Measurements from ENCODE around the gene MORC1. TPM values are rescaled to one million over a fixed set of nuclear protein-coding genes. Genes with fewer than 3 reads are reported as not detected.

Gene MORC1
- total and polyA plus RNA-seq, 7 donors = not detected

- ATAC-seq (no peak), DNase-seq (no peak)
- H3K36me3 ChIP-seq (ENCODE audit: insufficient read depth in 1 of 2, low read depth in 1 of 2) = no peaks in the 10 kb centered on the region
- no peaks in the 10 kb centered on the region for H3K4me1 ChIP-seq
- no peak overlapping the region for H3K4me3 ChIP-seq
- no peaks in the 10 kb centered on the region for H3K9me3 ChIP-seq
- no peaks in the 10 kb centered on the region for H3K27me3 ChIP-seq (ENCODE audit: insufficient read depth in 3 of 3, low read length in 2 of 3)
- TF ChIP-seq CTCF (IDR thresholded peaks at IDR 0.05) = no peak
- H3K27ac ChIP-seq = no peak overlapping the region
- intact Hi-C loops (cut with DNase I) = no loop called here
- 88 to 90% (median 89%) methylated on average over 3 of the region's 3 CpGs for WGBS, 3 donors
Measured at GRCh38 chr3:108966773-108967172, 151.2 kb downstream of the MORC1 start.

- no peaks in the 10 kb centered on the region for H3K36me3 ChIP-seq (ENCODE audit: insufficient read depth in 1 of 2, low read depth in 1 of 2)
- no peak for ATAC-seq
Measured at GRCh38 chr3:108959017-108959416, 158.9 kb downstream of the MORC1 start.

GRCh38 chr3:108953700-108954099 lies 164.2 kb downstream of the MORC1 start, which contains the start of gene GUCA1C:
Gene GUCA1C (minus strand): TSS chr3:108953879. CDS start chr3:108953762, 117 bp downstream.
- ATAC-seq (no peak), DNase-seq (no peak)
- Histone ChIP-seq H3K27me3 (ENCODE audit: insufficient read depth in 3 of 3, low read length in 2 of 3) (no peaks in the 10 kb centered on the region), H3K9me3 (no peaks in the 10 kb centered on the region), H3K4me3 (no peak within 1 kb of the TSS), H3K4me1 (no peaks in the 10 kb centered on the region), H3K27ac (no peak within 1 kb of the TSS), H3K36me3 (ENCODE audit: insufficient read depth in 1 of 2, low read depth in 1 of 2) (no peaks in the 10 kb centered on the region)
- 53 to 80% (median 74%) methylated on average over 1 of the region's 1 CpG for WGBS, 3 donors
- TF ChIP-seq CTCF (IDR thresholded peaks at IDR 0.05) = no peak
- intact Hi-C loops (cut with DNase I) = no loop called here

More at GRCh38 chr3:108959017-108959416, 158.9 kb downstream of the MORC1 start:
- Histone ChIP-seq H3K9me3 (no peaks in the 10 kb centered on the region), H3K27me3 (ENCODE audit: insufficient read depth in 3 of 3, low read length in 2 of 3) (no peaks in the 10 kb centered on the region), H3K4me3 (no peak overlapping the region), H3K27ac (no peak overlapping the region), H3K4me1 (no peaks in the 10 kb centered on the region)
- no peak for DNase-seq
- intact Hi-C loops (cut with DNase I) = no loop called here
- no peak for TF ChIP-seq CTCF (IDR thresholded peaks at IDR 0.05)
- WGBS, 3 donors = 76 to 100% (median 86%) methylated on average over 1 of the region's 1 CpG

GRCh38 chr3:108953210-108953609 lies 164.7 kb downstream of the MORC1 start:
- 69 to 72% (median 71%) methylated on average over 4 of the region's 4 CpGs for WGBS, 3 donors
- no peak for ATAC-seq
- no peaks in the 10 kb centered on the region for H3K4me1 ChIP-seq
- no peaks in the 10 kb centered on the region for H3K36me3 ChIP-seq (ENCODE audit: insufficient read depth in 1 of 2, low read depth in 1 of 2)
- intact Hi-C loops (cut with DNase I) = no loop called here
- TF ChIP-seq CTCF (IDR thresholded peaks at IDR 0.05) = no peak
- no peaks in the 10 kb centered on the region for H3K27me3 ChIP-seq (ENCODE audit: insufficient read depth in 3 of 3, low read length in 2 of 3)
- H3K4me3 ChIP-seq = no peak overlapping the region
- no peak for DNase-seq
- H3K27ac ChIP-seq = no peak overlapping the region
- H3K9me3 ChIP-seq = no peaks in the 10 kb centered on the region

- Histone ChIP-seq H3K27me3 (ENCODE audit: insufficient read depth in 3 of 3, low read length in 2 of 3) (no peaks in the 10 kb centered on the region), H3K4me3 (no peak overlapping the region), H3K36me3 (ENCODE audit: insufficient read depth in 1 of 2, low read depth in 1 of 2) (no peaks in the 10 kb centered on the region), H3K4me1 (no peaks in the 10 kb centered on the region), H3K9me3 (no peaks in the 10 kb centered on the region), H3K27ac (no peak overlapping the region)
- intact Hi-C loops (cut with DNase I) = no loop called here
- no peak for DNase-seq
- TF ChIP-seq CTCF (IDR thresholded peaks at IDR 0.05) = no peak
- WGBS, 3 donors = 65 to 67% (median 67%) methylated on average over 7 of the region's 7 CpGs
- no peak for ATAC-seq
Measured at GRCh38 chr3:108951820-108952501, 166.0 kb downstream of the MORC1 start.
